HG03520 (cell line): ENCODE results near the gene CELA1.
"Not testable (repeated sequence)": the region's sequence is repeated elsewhere in the genome, so short reads cannot be mapped to it uniquely, and the experiment has no call there.

Experiments
- ATAC-seq: cut with Tn5 transposase; IDR thresholded peaks from one replicate; pipeline ENCODE4 v1.9.1; 2021; ENCODE audit warnings: mild to moderate bottlenecking, moderate library complexity; ENCODE audit not compliant: unreplicated experiment

CELA1 gene

GRCh38 chr12:51349026-51349425, 2.5 kb upstream of the CELA1 start:
- ATAC-seq: no peak

GRCh38 chr12:51348116-51348515, 1.6 kb upstream of the CELA1 start:
- ATAC-seq: no peak

GRCh38 chr12:51345681-51346080, 798 bp downstream of the CELA1 start:
- no peak for ATAC-seq

DNA sequence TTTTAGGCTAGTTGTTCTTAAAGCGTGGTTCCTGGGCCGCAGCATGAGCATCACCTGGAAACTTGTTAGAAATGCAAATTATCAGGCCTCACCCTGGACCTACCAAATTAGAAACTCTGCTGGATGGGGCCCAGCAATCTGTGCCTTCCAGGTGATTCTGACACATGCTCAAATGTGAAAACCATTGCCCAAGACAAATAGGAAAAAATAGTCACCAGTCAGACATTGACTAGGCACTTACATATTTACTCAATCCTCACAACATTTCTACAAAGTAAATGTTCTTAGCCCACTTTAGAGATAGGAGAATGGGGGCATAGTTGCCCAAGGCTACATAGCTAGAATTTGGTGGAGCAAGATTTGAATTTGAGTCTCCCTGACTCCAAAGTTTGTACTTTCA, 3.3 kb downstream of the CELA1 start:
- no peak for ATAC-seq

DNA sequence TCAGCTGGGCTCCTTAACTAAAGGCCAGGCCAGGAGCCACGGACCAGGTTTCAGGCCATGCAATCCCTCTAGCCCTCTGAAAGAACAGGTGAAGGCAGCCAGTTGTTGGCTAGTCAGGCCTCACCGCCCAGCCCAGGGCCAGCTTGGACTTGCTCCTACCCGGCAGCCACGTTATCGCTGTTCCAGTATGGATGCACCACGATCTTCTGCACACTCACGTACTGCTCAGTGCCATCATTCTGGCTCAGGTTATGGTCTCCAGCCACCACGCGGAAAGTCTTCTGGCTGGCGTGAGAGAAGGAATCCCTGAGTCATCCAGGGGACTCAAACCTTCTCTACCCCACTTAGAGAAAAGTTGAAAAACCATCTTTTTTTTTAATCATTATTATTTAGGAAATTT, 4.1 kb downstream of the CELA1 start:
- ATAC-seq: no peak

- ATAC-seq: no peak
Measured at GRCh38 chr12:51341251-51342007, 5.0 kb downstream of the CELA1 start.

- ATAC-seq: no peak
Measured at GRCh38 chr12:51339750-51340149, 6.7 kb downstream of the CELA1 start.

- ATAC-seq: not testable (repeated sequence)
Measured at GRCh38 chr12:51337336-51337735, 9.1 kb downstream of the CELA1 start.

- ATAC-seq: no peak
Measured at GRCh38 chr12:51335931-51336330, 10.5 kb downstream of the CELA1 start.

GRCh38 chr12:51334764-51335163, 11.7 kb downstream of the CELA1 start:
- ATAC-seq: no peak

DNA sequence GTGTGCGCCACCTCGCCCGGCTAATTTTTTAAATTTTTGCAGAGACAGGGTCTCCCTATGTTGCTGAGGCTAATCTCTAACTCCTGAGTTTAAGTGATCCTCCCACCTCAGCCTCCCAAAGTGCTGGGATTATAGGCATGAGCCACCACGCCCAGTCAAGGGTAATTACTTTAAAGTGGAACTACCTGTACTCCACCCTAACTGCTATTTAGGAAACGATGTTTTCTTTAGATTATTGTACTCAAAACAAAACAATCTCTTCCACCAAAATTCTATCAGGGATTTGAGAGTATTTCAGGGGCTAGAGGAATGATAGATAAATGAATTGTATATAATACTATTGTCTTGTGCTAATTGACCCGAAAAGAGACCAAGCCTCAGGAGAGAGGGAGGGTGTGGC, 12.9 kb downstream of the CELA1 start:
- no peak for ATAC-seq

GRCh38 chr12:51330186-51330585, 16.3 kb downstream of the CELA1 start:
- no peak for ATAC-seq

- ATAC-seq: no peak
Measured at GRCh38 chr12:51329742-51330141, 16.7 kb downstream of the CELA1 start.

DNA sequence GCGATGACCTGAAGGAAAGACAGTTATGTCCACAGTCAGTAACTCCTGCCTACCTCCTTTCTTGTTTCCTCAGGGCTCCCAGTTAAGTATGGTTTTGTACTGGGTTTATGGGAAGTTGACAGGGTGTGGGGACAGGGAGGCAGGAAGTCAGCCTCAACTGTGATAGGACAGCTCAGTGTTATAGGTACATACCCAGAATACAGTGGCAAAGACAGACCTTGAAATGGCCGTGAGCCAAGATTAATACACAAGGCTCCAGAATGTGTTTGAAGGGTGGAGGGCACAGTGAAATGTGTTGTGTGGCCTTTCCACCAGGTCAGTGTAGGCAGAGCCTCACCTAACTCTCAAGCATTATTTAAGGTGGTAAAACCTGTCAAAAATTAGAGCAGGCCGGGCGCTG, 17.9 kb downstream of the CELA1 start:
- ATAC-seq: no peak

DNA sequence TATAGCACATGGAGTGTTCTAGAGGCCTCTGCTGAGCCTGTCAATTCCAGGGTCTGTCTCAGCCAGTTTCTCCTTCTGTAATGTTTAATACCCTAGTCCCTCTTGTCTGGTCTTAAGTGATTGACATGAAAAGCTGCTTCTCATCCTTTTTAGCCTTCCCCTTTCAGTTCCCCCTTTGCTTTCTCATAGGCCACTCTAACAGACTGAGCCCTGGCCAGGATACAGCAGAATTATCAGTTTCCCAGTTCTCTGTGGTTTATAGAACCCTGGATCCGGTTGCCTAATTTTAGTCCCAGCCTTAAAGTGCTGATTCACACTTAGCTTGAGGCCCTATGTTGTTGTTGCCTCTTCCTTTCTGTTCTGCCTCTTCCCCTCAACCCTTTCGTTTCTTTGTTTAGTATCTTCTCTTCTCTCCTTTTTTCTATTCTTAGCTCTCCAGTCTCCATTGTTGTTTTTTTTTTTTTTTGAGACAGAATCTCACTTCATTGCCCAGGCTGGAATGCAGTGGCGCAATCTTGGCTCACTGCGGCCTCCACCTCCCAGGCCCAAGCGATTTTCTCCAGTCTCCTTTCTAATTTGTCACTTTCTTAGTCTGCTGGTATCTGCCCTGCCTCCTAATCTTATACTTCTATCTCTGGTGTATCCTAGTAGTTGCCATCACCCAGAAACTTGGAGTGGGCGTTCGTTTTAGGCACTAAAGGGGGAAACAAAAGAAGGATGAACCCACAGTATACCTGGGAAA, 19.6 kb downstream of the CELA1 start:
- no peak for ATAC-seq

- no peak for ATAC-seq
Measured at GRCh38 chr12:51324953-51325352, 21.5 kb downstream of the CELA1 start.

DNA sequence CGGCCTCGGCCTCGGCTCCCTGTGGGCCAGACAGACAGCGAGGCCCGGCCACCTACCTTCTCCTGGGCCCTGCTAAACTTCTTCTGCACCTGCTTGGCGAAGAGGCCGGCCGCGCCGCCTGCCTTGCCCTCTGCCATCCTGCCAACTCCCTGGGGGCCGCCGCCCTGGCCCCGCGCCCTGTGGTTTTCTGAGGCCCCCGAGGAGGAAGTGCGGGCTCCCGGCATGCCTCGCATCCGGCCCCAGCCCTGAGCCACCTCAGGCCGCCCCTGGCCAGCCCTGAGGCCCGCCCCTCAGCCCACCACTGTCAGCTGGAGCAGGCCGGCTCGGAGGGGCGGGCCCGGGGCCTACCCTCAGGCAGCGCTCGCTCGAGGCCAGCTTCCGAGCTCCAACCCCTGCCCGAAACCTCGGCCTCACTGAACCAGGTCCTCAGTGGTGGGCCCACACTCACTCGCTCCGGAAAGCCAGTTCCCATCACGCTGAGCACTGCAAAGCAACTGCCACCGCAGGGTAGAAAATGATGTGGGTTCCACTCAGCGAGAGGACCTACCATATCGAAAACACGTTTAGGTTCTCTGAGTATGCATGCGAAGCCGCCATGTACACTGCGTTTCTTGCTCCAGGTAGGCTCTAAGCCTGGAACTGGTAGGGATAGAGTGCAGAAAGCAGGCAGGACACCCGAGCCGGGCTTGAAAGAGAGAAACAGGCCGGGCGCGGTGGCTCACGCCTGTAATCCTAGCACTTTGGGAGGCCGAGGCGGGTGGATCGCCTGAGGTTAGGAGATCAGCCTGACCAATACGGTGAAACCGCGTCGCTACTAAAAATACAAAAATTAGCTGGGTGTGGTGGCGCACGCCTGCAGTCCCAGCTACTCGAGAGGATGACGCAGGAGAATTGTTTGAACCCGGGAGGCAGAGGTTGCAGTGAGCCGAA, 22.2 kb downstream of the CELA1 start, which contains the start of gene BIN2:
Gene BIN2, minus strand, starts transcription at position 209 of the 930 bp plus-strand sequence. Its CDS starts 72 bp downstream, at position 137.
- peak; percentile 39 for ATAC-seq

- no peak for ATAC-seq
Measured at GRCh38 chr12:51323317-51323960, 23.0 kb downstream of the CELA1 start.

DNA sequence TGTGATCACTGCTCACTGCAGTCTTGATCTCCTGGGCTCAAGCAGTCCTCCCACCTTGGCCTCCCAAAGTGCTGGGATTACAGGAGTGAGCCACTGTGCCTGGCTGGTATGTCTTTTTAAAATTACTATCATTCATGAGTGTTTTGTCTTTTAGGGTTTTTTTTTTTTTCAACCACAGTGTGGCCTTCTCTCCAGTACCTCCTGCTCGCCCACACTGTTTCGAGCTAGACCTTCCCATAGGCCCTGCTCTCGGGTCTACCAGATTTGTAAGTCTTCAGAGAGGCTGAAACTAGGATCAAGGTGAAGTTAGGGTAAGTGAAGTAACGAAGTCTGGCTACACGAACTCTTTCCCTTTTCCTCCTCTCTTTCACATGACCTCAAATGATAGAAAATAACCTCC, 24.0 kb downstream of the CELA1 start:
- no peak for ATAC-seq

DNA sequence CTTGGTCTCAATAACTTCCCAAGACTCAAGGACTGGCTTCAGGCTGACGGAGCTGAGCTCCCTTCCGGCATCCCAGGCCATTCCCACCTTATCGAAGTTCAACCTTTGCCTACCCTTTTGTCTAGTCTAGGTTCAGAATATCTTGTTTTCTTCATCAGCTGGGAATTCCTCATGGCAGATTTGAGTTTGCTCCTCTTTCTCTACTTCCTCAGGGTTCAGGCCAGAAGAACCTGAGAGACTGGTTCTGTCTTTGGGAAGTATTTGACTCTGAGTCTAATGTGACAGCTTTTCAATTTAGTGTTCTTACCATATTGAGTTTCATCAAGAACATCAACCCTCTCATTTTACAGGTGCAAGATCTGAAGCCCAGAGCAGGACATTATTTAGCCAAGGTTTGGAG, 24.6 kb downstream of the CELA1 start:
- no peak for ATAC-seq
